Measurements from ENCODE around the gene NDUFS2. TPM values are rescaled to one million over a fixed set of nuclear protein-coding genes. Genes with fewer than 3 reads are reported as not detected.

The NDUFS2 gene
- total and polyA plus RNA-seq, 2 of the 8 experiments (the other 6 are each of a cell fraction or from before 2014, with no cell fraction given) = 95.1 to 113 TPM

DNA sequence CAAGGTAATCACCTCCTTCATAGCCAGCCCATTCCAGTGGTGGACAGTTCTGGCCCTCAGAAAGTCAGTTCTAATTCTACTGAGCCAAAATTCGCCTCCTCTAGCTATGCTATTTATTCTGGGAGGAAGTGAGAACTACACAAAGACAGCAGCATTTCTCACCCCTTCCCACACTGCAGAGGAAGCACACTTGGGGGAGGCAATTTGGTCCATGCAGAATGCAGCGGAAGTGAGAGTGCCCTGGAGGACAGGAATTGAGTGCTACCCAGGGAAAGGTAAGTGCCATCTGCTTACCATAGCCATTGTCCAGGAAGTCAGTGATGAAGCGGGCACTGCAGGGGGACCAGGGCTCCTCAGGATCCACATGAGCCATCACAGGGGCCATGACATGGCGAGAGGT, 7.0 kb upstream of the NDUFS2 start (continued):
- TF ChIP-seq YY1 (IDR thresholded peaks at IDR 0.05; ENCODE audit: low read depth, low read length) (no peak), JUN (IDR thresholded peaks at IDR 0.05; ENCODE audit: low read depth, low read length) (no peak)
- TF ChIP-seq, protein P1, sequence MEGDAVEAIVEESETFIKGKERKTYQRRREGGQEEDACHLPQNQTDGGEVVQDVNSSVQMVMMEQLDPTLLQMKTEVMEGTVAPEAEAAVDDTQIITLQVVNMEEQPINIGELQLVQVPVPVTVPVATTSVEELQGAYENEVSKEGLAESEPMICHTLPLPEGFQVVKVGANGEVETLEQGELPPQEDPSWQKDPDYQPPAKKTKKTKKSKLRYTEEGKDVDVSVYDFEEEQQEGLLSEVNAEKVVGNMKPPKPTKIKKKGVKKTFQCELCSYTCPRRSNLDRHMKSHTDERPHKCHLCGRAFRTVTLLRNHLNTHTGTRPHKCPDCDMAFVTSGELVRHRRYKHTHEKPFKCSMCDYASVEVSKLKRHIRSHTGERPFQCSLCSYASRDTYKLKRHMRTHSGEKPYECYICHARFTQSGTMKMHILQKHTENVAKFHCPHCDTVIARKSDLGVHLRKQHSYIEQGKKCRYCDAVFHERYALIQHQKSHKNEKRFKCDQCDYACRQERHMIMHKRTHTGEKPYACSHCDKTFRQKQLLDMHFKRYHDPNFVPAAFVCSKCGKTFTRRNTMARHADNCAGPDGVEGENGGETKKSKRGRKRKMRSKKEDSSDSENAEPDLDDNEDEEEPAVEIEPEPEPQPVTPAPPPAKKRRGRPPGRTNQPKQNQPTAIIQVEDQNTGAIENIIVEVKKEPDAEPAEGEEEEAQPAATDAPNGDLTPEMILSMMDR (IDR thresholded peaks at IDR 0.05; ENCODE audit: control extremely low read depth in 1 of 3, insufficient read depth in 1 of 3, low read depth in 1 of 3, low read length in 3 of 3) = no peak

All from H1 (cell line).